ENCODE data around the gene CGAS.
A peak's percentile ranks its signal among the peaks of the same experiment; 100 is the strongest.
"Not testable (repeated sequence)": the region's sequence is repeated elsewhere in the genome, so short reads cannot be mapped to it uniquely, and the experiment has no call there.

Gene CGAS

GRCh38 chr6:73452107-73452461, at the start of gene CGAS:
Gene CGAS, minus strand, starts transcription at chr6:73452297. Its CDS starts 116 bp downstream, at chr6:73452181.
- DNase-seq: peak; percentile 76
- H3K36me3 Mint-ChIP-seq: peaks cover 17 to 25% of the 10 kb centered on the region in 2 donors
- H3K27me3 Mint-ChIP-seq: no peaks in the 10 kb centered on the region
- ATAC-seq (replicated peaks): peak; percentile 82 to 83
- H3K4me1 Mint-ChIP-seq: peaks cover 10 to 35% of the 10 kb centered on the region in 2 donors
- peak within 1 kb of the TSS; percentile 95 to 96 for H3K4me3 Mint-ChIP-seq
- peak within 1 kb of the TSS; percentile 95 for H3K27ac Mint-ChIP-seq
- peaks cover 0 to 4% of the 10 kb centered on the region in 2 donors for H3K9me3 Mint-ChIP-seq

DNA sequence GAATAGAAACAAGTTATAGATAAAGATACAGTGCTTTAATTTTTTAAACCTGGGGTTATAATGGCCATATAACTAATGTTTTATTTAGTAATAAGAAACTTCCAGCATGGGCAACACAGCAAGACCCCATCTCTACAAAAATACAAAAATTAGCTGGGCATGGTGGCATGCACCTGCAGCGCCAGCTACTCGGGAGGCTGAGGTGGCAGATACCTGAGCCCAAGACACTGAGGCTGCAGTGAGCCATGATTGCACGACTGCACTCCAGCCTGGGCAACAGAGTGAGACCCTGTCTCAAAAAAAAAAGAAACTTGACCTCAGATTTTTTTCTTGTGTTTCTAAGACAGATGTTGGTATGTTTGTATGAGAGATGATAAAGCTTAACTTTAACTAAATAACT, 45.8 kb upstream of the CGAS start:
- ATAC-seq (replicated peaks): no peak
- Mint-ChIP-seq H3K4me1 (no peaks in the 10 kb centered on the region), H3K27me3 (no peaks in the 10 kb centered on the region), H3K36me3 (peaks cover 18 to 24% of the 10 kb centered on the region in 2 donors), H3K27ac (no peak overlapping the region), H3K9me3 (no peaks in the 10 kb centered on the region), H3K4me3 (no peak overlapping the region)
- no peak for DNase-seq

GRCh38 chr6:73491377-73491776, 39.3 kb upstream of the CGAS start:
- no peak overlapping the region for H3K4me3 Mint-ChIP-seq
- H3K36me3 Mint-ChIP-seq: peaks cover 41 to 47% of the 10 kb centered on the region in 2 donors
- H3K9me3 Mint-ChIP-seq: no peaks in the 10 kb centered on the region
- no peaks in the 10 kb centered on the region for H3K27me3 Mint-ChIP-seq
- ATAC-seq (replicated peaks): no peak
- no peaks in the 10 kb centered on the region for H3K4me1 Mint-ChIP-seq
- peak overlapping the region; percentile 34 for H3K27ac Mint-ChIP-seq
- DNase-seq: no peak

DNA sequence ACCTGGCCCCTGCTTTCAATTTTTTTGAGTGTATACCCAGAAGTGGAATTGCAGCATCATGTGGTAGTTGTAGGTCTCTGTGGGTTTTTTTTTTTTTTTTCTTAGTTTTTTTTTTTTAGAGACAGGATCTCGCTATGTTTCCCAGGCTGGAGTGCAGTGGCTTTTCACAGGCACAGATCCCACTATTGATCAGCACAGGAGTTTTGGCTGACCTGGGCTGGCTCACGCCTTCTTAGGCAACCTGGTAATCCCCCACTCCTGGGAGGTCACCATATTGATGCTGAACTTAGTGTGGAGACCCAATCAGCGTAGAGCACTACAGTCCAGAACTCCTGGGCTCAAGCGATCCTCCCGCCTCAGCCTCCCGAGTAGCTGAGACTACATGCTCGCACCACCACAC, 35.4 kb upstream of the CGAS start:
- no peaks in the 10 kb centered on the region for H3K4me1 Mint-ChIP-seq
- DNase-seq (no peak), ATAC-seq (replicated peaks) (no peak)
- no peaks in the 10 kb centered on the region for H3K27me3 Mint-ChIP-seq
- peaks cover 37 to 47% of the 10 kb centered on the region in 2 donors for H3K36me3 Mint-ChIP-seq
- peak overlapping the region; percentile 82 for H3K27ac Mint-ChIP-seq
- no peak overlapping the region for H3K4me3 Mint-ChIP-seq
- no peaks in the 10 kb centered on the region for H3K9me3 Mint-ChIP-seq

DNA sequence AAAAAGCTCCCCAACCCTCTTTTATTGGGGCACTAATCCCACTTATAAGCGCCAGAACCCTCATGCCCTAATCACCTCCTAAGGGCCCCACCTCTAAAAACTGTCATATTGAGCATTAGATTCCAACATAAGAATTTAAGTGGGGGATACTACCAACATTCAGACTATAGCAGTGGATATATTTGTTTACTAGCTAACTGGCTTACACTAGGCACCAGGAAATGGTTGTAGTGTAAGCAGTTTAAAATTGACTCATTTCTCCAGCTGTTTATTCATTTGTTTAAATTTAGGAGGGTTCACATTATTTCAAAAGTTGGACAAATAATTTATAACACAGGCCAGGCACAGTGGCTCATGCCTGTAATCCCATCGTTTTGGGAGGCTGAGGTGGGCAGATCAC, 32.3 kb upstream of the CGAS start:
- DNase-seq (no peak), ATAC-seq (replicated peaks) (no peak)
- Mint-ChIP-seq H3K27ac (no peak overlapping the region), H3K4me1 (no peaks in the 10 kb centered on the region), H3K36me3 (peaks cover 25 to 38% of the 10 kb centered on the region in 2 donors), H3K9me3 (no peaks in the 10 kb centered on the region), H3K27me3 (no peaks in the 10 kb centered on the region), H3K4me3 (no peak overlapping the region)

- peaks cover 15 to 30% of the 10 kb centered on the region in 2 donors for H3K36me3 Mint-ChIP-seq
- ATAC-seq (replicated peaks): no peak
Measured at GRCh38 chr6:73481969-73482368, 29.9 kb upstream of the CGAS start.

DNA sequence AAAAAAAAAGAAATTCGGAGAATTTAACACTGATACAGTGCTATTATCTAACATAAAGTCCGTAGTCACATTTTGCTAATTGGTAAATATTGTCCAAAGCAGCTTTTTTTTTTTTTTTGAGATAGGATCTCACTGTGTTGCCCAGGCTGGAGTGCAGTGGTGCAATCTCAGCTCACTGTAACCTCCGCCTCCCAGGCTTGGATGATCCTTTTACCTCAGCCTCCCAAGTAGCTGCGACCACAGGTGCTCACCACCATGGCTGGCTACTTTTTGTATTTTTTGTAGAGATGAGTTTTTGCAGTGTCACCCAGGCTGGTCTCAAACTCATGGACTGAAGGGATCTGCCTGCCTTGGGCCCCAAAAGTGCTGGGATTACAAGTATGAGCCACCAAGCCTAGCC, 25.3 kb upstream of the CGAS start:
- Mint-ChIP-seq H3K4me1 (peaks cover under 1 to 10% of the 10 kb centered on the region in 2 donors), H3K27ac (no peak overlapping the region), H3K27me3 (no peaks in the 10 kb centered on the region), H3K9me3 (no peaks in the 10 kb centered on the region), H3K36me3 (peaks cover 26 to 32% of the 10 kb centered on the region in 2 donors), H3K4me3 (no peak overlapping the region)
- no peak for ATAC-seq (replicated peaks)
- no peak for DNase-seq

More at GRCh38 chr6:73481969-73482368, 29.9 kb upstream of the CGAS start:
- no peaks in the 10 kb centered on the region for H3K9me3 Mint-ChIP-seq
- no peak overlapping the region for H3K27ac Mint-ChIP-seq
- DNase-seq: no peak
- no peaks in the 10 kb centered on the region for H3K4me1 Mint-ChIP-seq
- no peaks in the 10 kb centered on the region for H3K27me3 Mint-ChIP-seq
- no peak overlapping the region for H3K4me3 Mint-ChIP-seq

DNA sequence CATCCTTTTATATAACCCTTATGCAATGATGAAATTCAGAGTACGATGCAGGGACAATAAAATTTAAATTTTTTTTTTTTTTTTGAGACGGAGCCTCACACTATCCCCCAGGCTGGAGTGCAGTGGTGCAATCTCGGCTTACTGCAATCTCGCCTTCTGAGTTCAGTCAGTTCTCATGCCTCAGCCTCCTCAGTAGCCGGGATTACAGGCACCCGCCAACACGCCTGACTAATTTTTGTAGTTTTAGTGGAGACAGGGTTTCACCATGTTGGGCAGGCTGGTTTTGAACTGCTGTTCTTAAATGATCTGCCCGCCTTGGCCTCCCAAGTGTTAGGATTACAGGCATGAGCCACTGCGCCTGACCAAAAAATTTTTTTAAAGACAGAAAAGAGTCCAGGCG, 24.6 kb upstream of the CGAS start:
- Mint-ChIP-seq H3K36me3 (peaks cover 26 to 30% of the 10 kb centered on the region in 2 donors), H3K27ac (no peak overlapping the region), H3K9me3 (no peaks in the 10 kb centered on the region), H3K27me3 (no peaks in the 10 kb centered on the region), H3K4me3 (no peak overlapping the region), H3K4me1 (peaks cover 3 to 17% of the 10 kb centered on the region in 2 donors)
- DNase-seq (no peak), ATAC-seq (replicated peaks) (no peak)

DNA sequence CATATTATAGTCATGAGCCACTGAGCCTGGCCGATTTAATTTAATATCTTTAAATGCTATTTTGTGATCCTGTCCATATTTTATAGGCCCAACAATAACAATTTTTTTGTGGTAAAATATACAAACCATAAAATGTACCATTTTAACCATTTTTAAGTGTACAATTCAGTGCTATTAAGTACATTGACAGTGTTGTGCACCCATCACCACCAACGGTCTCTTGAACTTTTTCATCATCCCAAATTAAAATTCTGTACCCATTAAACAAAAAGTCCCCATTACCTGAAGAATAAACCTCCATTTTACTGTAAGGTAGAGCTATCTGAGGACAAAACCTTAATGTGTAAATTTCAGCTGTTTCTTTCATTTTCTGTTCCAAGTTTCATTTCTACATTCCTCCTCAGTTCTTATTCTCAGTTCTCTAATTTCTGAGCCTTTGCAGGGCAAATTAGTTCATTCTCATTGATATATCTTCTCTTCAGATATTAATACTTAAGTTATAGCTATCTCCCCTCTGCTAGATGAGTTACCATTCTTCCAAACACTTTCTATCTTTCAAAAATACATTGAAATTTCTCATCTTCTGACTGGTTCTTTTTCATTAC, 19.7 kb upstream of the CGAS start:
- peaks cover 27 to 31% of the 10 kb centered on the region in 2 donors for H3K36me3 Mint-ChIP-seq
- no peaks in the 10 kb centered on the region for H3K9me3 Mint-ChIP-seq
- peak overlapping the region; percentile 49 for H3K27ac Mint-ChIP-seq
- H3K27me3 Mint-ChIP-seq: no peaks in the 10 kb centered on the region
- ATAC-seq (replicated peaks) (peak; percentile 99), DNase-seq (no peak)
- peaks cover 12 to 30% of the 10 kb centered on the region in 2 donors for H3K4me1 Mint-ChIP-seq
- H3K4me3 Mint-ChIP-seq: peak overlapping the region; percentile 39 to 61

DNA sequence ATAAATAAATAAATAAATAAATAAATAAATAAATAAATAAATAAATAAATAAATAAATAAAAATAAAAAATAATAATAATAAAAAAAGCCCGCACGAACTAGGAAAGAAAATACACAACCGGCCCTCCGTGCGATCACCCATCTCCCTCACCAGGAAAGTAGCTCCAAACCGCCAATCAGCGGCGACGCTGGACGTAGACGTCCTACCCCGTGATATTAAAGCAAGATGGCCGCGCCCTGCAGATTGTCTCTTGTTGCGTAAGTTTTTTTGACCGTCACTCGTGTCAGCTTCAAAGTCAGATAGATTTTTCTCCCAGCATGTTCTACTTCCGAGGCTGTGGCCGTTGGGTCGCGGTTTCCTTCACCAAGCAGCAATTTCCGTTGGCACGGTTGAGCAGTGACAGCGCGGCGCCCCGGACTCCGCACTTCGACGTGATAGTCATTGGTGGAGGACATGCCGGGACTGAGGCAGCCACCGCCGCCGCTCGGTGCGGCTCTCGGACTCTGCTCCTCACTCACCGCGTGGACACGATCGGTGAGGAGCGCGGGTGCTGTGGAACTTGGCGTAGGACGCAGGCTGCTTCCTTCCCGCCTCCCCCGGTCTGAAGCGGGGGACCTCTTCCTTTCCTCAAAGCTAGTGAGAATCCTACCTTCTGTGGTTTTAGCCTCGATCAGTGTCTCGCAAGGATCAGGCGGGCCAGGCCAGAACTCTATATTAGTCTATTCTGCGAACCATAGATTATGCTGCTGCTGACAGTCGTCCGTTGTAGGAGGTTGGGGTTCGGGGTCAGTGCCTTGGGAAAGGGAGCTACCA, 9.6 kb upstream of the CGAS start, which contains the start of gene MTO1:
Gene MTO1 (plus strand): TSS at position 201 of the 814 bp plus-strand sequence. CDS start 118 bp downstream, at position 319.
- Mint-ChIP-seq H3K4me1 (peaks cover 17 to 31% of the 10 kb centered on the region in 2 donors), H3K36me3 (peaks cover 3 to 17% of the 10 kb centered on the region in 2 donors), H3K27me3 (no peaks in the 10 kb centered on the region), H3K27ac (peak within 1 kb of the TSS; percentile 99), H3K9me3 (no peaks in the 10 kb centered on the region), H3K4me3 (peak within 1 kb of the TSS; percentile 91 to 97)
- ATAC-seq (replicated peaks) (peak; percentile 94 to 96), DNase-seq (peak; percentile 74)

- H3K9me3 Mint-ChIP-seq: no peaks in the 10 kb centered on the region
- ATAC-seq (replicated peaks): no peak
Measured at GRCh38 chr6:73460056-73460455, 8.0 kb upstream of the CGAS start.

GRCh38 chr6:73459474-73459873, 7.4 kb upstream of the CGAS start:
- ATAC-seq (replicated peaks); H3K9me3 Mint-ChIP-seq; DNase-seq; H3K4me3 Mint-ChIP-seq; H3K27me3 Mint-ChIP-seq: not testable (repeated sequence)
- peak overlapping the region; percentile 89 for H3K27ac Mint-ChIP-seq
- H3K36me3 Mint-ChIP-seq: peaks cover 3 to 10% of the 10 kb centered on the region in 2 donors
- H3K4me1 Mint-ChIP-seq: peaks cover 19 to 36% of the 10 kb centered on the region in 2 donors

More at GRCh38 chr6:73460056-73460455, 8.0 kb upstream of the CGAS start:
- peak overlapping the region; percentile 17 to 91 for H3K4me3 Mint-ChIP-seq
- no peaks in the 10 kb centered on the region for H3K27me3 Mint-ChIP-seq
- H3K4me1 Mint-ChIP-seq: peaks cover 19 to 36% of the 10 kb centered on the region in 2 donors
- H3K27ac Mint-ChIP-seq: peak overlapping the region; percentile 89
- no peak for DNase-seq
- peaks cover 3 to 10% of the 10 kb centered on the region in 2 donors for H3K36me3 Mint-ChIP-seq

GRCh38 chr6:73455865-73456629, 4.0 kb upstream of the CGAS start:
- Mint-ChIP-seq H3K9me3 (no peaks in the 10 kb centered on the region), H3K4me1 (peaks cover 16 to 27% of the 10 kb centered on the region in 2 donors), H3K27ac (no peak overlapping the region), H3K4me3 (no peak overlapping the region), H3K36me3 (peaks cover under 1% of the 10 kb centered on the region in 2 donors), H3K27me3 (no peaks in the 10 kb centered on the region)
- no peak for DNase-seq
- no peak for ATAC-seq (replicated peaks)
